ENCODE results near the gene DAG1.

Gene DAG1

GRCh38 chr3:49512781-49513355 lies 42.8 kb downstream of the DAG1 start:
- Histone ChIP-seq H3K4me3 (replicated peaks; ENCODE audit: insufficient read depth, low read length) (no peak overlapping the region), H3K27me3 (ENCODE audit: insufficient read depth, poor library complexity, severe bottlenecking) (no peaks in the 10 kb centered on the region), H3K27ac (replicated peaks) (no peak overlapping the region)
- TF ChIP-seq SPI1 (IDR thresholded peaks at IDR 0.05; ENCODE audit: borderline replicate concordance, low read depth) (no peak), POLR2AphosphoS5 (IDR thresholded peaks at IDR 0.05; ENCODE audit: low read depth) (no peak), REST (IDR thresholded peaks at IDR 0.05; ENCODE audit: insufficient replicate concordance, low read depth) (no peak), GABPA (IDR thresholded peaks at IDR 0.05; ENCODE audit: low read depth) (no peak)
- TF ChIP-seq, protein P1, sequence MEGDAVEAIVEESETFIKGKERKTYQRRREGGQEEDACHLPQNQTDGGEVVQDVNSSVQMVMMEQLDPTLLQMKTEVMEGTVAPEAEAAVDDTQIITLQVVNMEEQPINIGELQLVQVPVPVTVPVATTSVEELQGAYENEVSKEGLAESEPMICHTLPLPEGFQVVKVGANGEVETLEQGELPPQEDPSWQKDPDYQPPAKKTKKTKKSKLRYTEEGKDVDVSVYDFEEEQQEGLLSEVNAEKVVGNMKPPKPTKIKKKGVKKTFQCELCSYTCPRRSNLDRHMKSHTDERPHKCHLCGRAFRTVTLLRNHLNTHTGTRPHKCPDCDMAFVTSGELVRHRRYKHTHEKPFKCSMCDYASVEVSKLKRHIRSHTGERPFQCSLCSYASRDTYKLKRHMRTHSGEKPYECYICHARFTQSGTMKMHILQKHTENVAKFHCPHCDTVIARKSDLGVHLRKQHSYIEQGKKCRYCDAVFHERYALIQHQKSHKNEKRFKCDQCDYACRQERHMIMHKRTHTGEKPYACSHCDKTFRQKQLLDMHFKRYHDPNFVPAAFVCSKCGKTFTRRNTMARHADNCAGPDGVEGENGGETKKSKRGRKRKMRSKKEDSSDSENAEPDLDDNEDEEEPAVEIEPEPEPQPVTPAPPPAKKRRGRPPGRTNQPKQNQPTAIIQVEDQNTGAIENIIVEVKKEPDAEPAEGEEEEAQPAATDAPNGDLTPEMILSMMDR (IDR thresholded peaks at IDR 0.05; ENCODE audit: insufficient read depth, low read length) = no peak
- no peak for DNase-seq (ENCODE audit: low read depth in 1 of 2, low spot score in 1 of 2)

GRCh38 chr3:49513494-49514124 lies 43.5 kb downstream of the DAG1 start:
- Histone ChIP-seq H3K4me3 (replicated peaks; ENCODE audit: insufficient read depth, low read length) (no peak overlapping the region), H3K27me3 (ENCODE audit: insufficient read depth, poor library complexity, severe bottlenecking) (no peaks in the 10 kb centered on the region), H3K27ac (replicated peaks) (no peak overlapping the region)
- no peak for DNase-seq (ENCODE audit: low read depth in 1 of 2, low spot score in 1 of 2)
- TF ChIP-seq POLR2AphosphoS5 (IDR thresholded peaks at IDR 0.05; ENCODE audit: low read depth) (no peak), SPI1 (IDR thresholded peaks at IDR 0.05; ENCODE audit: borderline replicate concordance, low read depth) (no peak), REST (IDR thresholded peaks at IDR 0.05; ENCODE audit: insufficient replicate concordance, low read depth) (no peak)
- TF ChIP-seq, protein P1 (IDR thresholded peaks at IDR 0.05; ENCODE audit: insufficient read depth, low read length) = no peak

- no peak for TF ChIP-seq GABPA (IDR thresholded peaks at IDR 0.05; ENCODE audit: low read depth)
- TF ChIP-seq, protein P1 (IDR thresholded peaks at IDR 0.05; ENCODE audit: insufficient read depth, low read length) = no peak
- TF ChIP-seq POLR2AphosphoS5 (IDR thresholded peaks at IDR 0.05; ENCODE audit: low read depth) = no peak
- TF ChIP-seq SPI1 (IDR thresholded peaks at IDR 0.05; ENCODE audit: borderline replicate concordance, low read depth) = no peak
- no peak for TF ChIP-seq REST (IDR thresholded peaks at IDR 0.05; ENCODE audit: insufficient replicate concordance, low read depth)
- no peak for DNase-seq (ENCODE audit: low read depth in 1 of 2, low spot score in 1 of 2)
- no peak overlapping the region for H3K4me3 ChIP-seq (replicated peaks; ENCODE audit: insufficient read depth, low read length)
Measured at GRCh38 chr3:49518016-49518415, 47.9 kb downstream of the DAG1 start.

More at GRCh38 chr3:49518016-49518415, 47.9 kb downstream of the DAG1 start:
- no peak overlapping the region for H3K27ac ChIP-seq (replicated peaks)
- H3K27me3 ChIP-seq (ENCODE audit: insufficient read depth, poor library complexity, severe bottlenecking) = no peaks in the 10 kb centered on the region
